ENCODE measurements around the gene SKA2. TPM values are rescaled to one million over a fixed set of nuclear protein-coding genes. Genes with fewer than 3 reads are reported as not detected.

The SKA2 gene
- total and polyA plus RNA-seq, 2 donors (not counting 1 experiment from before 2014, with no cell fraction given), result 52.9 to 53.7 TPM

- no peak overlapping the region for H3K4me3 ChIP-seq (replicated peaks in 1 of 4; ENCODE audit: control extremely low read depth in 1 of 4, insufficient read depth in 1 of 4, low read depth in 3 of 4, low read length in 4 of 4)
- H3K4me1 ChIP-seq (ENCODE audit: control insufficient read depth, extremely low read depth, insufficient read depth, low read length), result peaks cover 3% of the 10 kb centered on the region
- peaks cover 16% of the 10 kb centered on the region for H3K79me2 ChIP-seq (ENCODE audit: control insufficient read depth, insufficient read depth, low read length)
- no peaks in the 10 kb centered on the region for H4K20me1 ChIP-seq (ENCODE audit: control insufficient read depth, extremely low read depth, insufficient read depth, low read length)
- H2AFZ ChIP-seq (ENCODE audit: low read length), result no peak overlapping the region
- H3K27me3 ChIP-seq (ENCODE audit: control insufficient read depth, insufficient read depth, low read length), result no peaks in the 10 kb centered on the region
- no peaks in the 10 kb centered on the region for H3K9me3 ChIP-seq (ENCODE audit: control insufficient read depth, insufficient read depth, low read depth, low read length)
- peaks cover 2% of the 10 kb centered on the region for H3K36me3 ChIP-seq (ENCODE audit: control insufficient read depth, insufficient read depth, low read length)
- H3K4me2 ChIP-seq (ENCODE audit: extremely low read depth, insufficient read depth, low read length), result no peak overlapping the region
- H3K27ac ChIP-seq (ENCODE audit: insufficient read depth, low read length), result no peak overlapping the region
- TF ChIP-seq EZH2 (IDR thresholded peaks at IDR 0.05; ENCODE audit: low read length, missing control alignments), result no peak
- TF ChIP-seq, protein P1, sequence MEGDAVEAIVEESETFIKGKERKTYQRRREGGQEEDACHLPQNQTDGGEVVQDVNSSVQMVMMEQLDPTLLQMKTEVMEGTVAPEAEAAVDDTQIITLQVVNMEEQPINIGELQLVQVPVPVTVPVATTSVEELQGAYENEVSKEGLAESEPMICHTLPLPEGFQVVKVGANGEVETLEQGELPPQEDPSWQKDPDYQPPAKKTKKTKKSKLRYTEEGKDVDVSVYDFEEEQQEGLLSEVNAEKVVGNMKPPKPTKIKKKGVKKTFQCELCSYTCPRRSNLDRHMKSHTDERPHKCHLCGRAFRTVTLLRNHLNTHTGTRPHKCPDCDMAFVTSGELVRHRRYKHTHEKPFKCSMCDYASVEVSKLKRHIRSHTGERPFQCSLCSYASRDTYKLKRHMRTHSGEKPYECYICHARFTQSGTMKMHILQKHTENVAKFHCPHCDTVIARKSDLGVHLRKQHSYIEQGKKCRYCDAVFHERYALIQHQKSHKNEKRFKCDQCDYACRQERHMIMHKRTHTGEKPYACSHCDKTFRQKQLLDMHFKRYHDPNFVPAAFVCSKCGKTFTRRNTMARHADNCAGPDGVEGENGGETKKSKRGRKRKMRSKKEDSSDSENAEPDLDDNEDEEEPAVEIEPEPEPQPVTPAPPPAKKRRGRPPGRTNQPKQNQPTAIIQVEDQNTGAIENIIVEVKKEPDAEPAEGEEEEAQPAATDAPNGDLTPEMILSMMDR (conservative IDR thresholded peaks at IDR 0.05 in 1 of 2, IDR thresholded peaks at IDR 0.05 in 1 of 2; ENCODE audit: low read depth in 1 of 2, low read length in 2 of 2), result no peak
- no peak for DNase-seq (ENCODE audit: low read depth in 2 of 2)
- H3K9ac ChIP-seq (ENCODE audit: insufficient read depth, low read length), result no peak overlapping the region
Observed at GRCh38 chr17:59172436-59173004, 17.5 kb upstream of the SKA2 start.

GRCh38 chr17:59167571-59168001, 12.6 kb upstream of the SKA2 start:
- peak in 1 of 2 donors; percentile 74 for DNase-seq (ENCODE audit: low read depth in 2 of 2)
- Histone ChIP-seq H3K9ac (ENCODE audit: insufficient read depth, low read length) (no peak overlapping the region), H3K4me3 (replicated peaks in 1 of 4; ENCODE audit: control extremely low read depth in 1 of 4, insufficient read depth in 1 of 4, low read depth in 3 of 4, low read length in 4 of 4) (no peak overlapping the region), H3K4me2 (ENCODE audit: extremely low read depth, insufficient read depth, low read length) (no peak overlapping the region), H3K27me3 (ENCODE audit: control insufficient read depth, insufficient read depth, low read length) (no peaks in the 10 kb centered on the region), H3K79me2 (ENCODE audit: control insufficient read depth, insufficient read depth, low read length) (peaks cover 51% of the 10 kb centered on the region), H3K4me1 (ENCODE audit: control insufficient read depth, extremely low read depth, insufficient read depth, low read length) (peaks cover 6% of the 10 kb centered on the region), H3K27ac (ENCODE audit: insufficient read depth, low read length) (no peak overlapping the region), H4K20me1 (ENCODE audit: control insufficient read depth, extremely low read depth, insufficient read depth, low read length) (no peaks in the 10 kb centered on the region), H3K36me3 (ENCODE audit: control insufficient read depth, insufficient read depth, low read length) (peaks cover under 1% of the 10 kb centered on the region), H3K9me3 (ENCODE audit: control insufficient read depth, insufficient read depth, low read depth, low read length) (no peaks in the 10 kb centered on the region), H2AFZ (ENCODE audit: low read length) (peak overlapping the region; percentile 58)
- no peak for TF ChIP-seq EZH2 (IDR thresholded peaks at IDR 0.05; ENCODE audit: low read length, missing control alignments)
- TF ChIP-seq, protein P1 (conservative IDR thresholded peaks at IDR 0.05 in 1 of 2, IDR thresholded peaks at IDR 0.05 in 1 of 2; ENCODE audit: low read depth in 1 of 2, low read length in 2 of 2), result no peak

- Histone ChIP-seq H3K79me2 (ENCODE audit: control insufficient read depth, insufficient read depth, low read length) (peaks cover 67% of the 10 kb centered on the region), H3K4me3 (replicated peaks in 1 of 4; ENCODE audit: control extremely low read depth in 1 of 4, insufficient read depth in 1 of 4, low read depth in 3 of 4, low read length in 4 of 4) (no peak overlapping the region), H3K9ac (ENCODE audit: insufficient read depth, low read length) (no peak overlapping the region), H3K27me3 (ENCODE audit: control insufficient read depth, insufficient read depth, low read length) (no peaks in the 10 kb centered on the region), H2AFZ (ENCODE audit: low read length) (peak overlapping the region; percentile 60), H4K20me1 (ENCODE audit: control insufficient read depth, extremely low read depth, insufficient read depth, low read length) (no peaks in the 10 kb centered on the region), H3K36me3 (ENCODE audit: control insufficient read depth, insufficient read depth, low read length) (no peaks in the 10 kb centered on the region), H3K4me1 (ENCODE audit: control insufficient read depth, extremely low read depth, insufficient read depth, low read length) (peaks cover 6% of the 10 kb centered on the region), H3K27ac (ENCODE audit: insufficient read depth, low read length) (no peak overlapping the region), H3K9me3 (ENCODE audit: control insufficient read depth, insufficient read depth, low read depth, low read length) (no peaks in the 10 kb centered on the region), H3K4me2 (ENCODE audit: extremely low read depth, insufficient read depth, low read length) (peak overlapping the region; percentile 40)
- no peak for TF ChIP-seq EZH2 (IDR thresholded peaks at IDR 0.05; ENCODE audit: low read length, missing control alignments)
- TF ChIP-seq, protein P1 (conservative IDR thresholded peaks at IDR 0.05 in 1 of 2, IDR thresholded peaks at IDR 0.05 in 1 of 2; ENCODE audit: low read depth in 1 of 2, low read length in 2 of 2), result peak; percentile 72 to 78
- peak; percentile 57 to 65 for DNase-seq (ENCODE audit: low read depth in 2 of 2)
Observed at GRCh38 chr17:59165933-59166342, 11.0 kb upstream of the SKA2 start.

Measured in fibroblast of lung (primary cell).